ENCODE results near the gene MYL7.

MYL7 gene

GRCh38 chr7:44112231-44112996 is 28.7 kb downstream of the MYL7 start:
- DNase-seq (ENCODE audit: low read depth) = no peak

DNA sequence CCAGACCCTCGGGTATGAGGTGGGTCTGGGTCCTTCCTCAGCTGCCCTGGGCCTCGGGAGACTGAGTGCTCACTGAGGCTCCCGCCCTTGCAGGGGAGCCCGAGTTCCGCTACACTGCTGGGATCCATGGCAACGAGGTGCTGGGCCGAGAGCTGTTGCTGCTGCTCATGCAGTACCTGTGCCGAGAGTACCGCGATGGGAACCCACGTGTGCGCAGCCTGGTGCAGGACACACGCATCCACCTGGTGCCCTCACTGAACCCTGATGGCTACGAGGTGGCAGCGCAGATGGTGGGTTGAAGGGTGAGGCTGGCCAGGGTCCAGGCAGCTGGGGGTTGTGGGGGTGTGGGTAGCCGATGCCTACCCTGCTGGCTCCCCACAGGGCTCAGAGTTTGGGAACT is 29.4 kb downstream of the MYL7 start:
- no peak for DNase-seq (ENCODE audit: low read depth)

DNA sequence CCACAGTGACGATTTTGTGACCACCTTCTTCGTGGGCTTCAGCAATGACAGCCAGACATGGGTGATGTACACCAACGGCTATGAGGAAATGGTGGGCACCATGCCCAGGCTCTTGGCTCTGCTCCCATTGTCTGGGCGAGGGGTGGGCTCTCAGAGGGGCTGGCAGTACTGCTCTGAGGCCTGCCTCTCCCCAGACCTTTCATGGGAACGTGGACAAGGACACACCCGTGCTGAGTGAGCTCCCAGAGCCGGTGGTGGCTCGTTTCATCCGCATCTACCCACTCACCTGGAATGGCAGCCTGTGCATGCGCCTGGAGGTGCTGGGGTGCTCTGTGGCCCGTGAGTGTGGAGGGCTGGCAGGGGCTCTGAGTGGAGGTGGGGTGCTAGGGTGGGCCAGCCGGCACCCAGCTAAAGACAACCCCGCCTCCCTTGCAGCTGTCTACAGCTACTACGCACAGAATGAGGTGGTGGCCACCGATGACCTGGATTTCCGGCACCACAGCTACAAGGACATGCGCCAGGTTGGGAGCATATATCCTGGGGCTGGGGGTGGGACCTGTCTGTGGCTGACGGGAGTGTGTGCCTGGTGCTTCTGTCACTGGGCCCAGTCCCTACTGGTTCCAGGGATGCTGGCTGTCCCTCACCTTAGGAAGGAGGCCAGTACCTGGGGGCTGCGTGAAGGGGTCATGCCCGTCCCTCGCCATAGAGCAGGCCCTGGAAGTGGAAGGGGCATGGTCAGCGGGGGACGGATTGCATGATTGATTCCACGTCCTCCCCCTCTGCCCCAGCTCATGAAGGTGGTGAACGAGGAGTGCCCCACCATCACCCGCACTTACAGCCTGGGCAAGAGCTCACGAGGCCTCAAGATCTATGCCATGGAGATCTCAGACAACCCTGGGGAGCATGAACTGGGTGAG is 30.2 kb downstream of the MYL7 start:
- DNase-seq (ENCODE audit: low read depth) = no peak

GRCh38 chr7:44109991-44110390 is 31.1 kb downstream of the MYL7 start:
- no peak for DNase-seq (ENCODE audit: low read depth)

DNA sequence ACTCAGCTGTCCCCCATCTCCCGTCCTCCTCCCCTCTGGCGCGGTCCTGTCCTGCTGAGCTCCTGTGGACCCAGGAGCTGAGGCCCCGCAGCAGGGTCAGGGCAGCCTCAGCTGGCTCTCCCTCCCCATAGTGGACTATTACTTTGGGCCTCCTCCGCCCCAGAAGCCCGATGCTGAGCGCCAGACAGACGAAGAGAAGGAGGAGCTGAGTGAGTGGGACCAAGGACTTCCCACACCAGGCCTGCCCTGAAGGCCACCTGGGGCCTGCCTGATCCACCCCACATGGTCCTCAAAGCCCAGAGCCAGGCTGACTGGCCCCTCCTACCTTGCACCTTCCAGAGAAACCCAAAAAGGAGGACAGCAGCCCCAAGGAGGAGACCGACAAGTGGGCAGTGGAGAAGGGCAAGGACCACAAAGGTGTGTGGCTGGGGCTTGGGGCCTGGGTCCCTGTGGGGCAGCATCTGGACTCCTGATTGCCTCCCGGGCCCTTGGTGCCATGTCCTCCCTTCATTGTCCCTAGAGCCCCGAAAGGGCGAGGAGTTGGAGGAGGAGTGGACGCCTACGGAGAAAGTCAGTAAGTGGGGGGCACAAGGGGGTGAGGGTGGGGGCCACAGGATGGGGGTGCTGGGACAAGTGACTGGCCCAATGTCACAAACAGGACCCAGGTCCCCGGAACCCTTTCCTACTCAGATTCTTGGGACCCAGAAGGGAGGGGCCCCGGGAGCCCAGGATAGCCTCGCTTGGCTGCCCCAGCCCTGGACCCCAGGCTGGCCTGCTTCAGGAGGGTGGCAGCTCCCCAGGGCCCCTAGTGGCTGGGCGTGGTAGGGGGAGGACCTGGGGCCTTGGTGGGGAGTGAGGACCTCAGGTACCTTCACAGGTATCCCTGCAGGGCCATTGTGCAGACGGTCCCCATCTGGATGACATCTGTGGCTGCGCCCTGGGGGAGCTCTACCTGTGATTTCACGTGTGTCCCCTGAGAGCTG is 32.1 kb downstream of the MYL7 start:
- DNase-seq (ENCODE audit: low read depth) = no peak

- no peak for DNase-seq (ENCODE audit: low read depth)
Measured at GRCh38 chr7:44107961-44108767, 33.0 kb downstream of the MYL7 start.

DNA sequence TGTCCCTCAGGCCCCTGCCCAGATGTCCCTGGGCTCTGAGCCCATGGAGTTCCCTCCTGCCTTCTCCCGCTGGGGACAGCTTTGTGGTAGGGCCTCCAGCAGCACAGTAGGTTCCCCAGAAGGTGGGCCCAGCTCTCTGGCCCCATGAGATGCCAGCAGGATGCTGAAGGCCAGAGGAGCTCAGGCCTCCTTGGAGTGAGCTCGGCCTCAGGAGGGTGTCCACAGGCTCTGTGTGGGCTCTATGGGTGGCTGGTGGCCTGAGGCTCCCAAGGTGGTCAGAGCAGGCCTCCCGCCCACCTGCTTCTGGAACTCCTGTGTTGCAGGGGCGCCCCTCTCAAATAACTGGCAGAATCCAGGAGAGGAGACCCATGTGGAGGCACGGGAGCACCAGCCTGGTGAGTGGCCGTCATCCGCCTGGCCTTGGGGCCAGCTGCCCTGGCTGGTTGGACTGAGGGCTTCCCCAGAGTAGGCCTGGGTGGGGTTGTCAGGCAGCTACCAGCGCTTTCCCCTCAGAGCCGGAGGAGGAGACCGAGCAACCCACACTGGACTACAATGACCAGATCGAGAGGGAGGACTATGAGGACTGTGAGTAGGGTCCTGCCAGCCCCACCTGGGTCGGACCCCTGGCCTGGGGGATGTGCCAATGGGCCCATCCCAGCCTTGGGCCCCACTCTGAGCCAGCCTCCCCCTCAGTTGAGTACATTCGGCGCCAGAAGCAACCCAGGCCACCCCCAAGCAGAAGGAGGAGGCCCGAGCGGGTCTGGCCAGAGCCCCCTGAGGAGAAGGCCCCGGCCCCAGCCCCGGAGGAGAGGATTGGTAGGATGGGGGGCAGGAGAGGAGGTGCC is 33.8 kb downstream of the MYL7 start:
- DNase-seq (ENCODE audit: low read depth) = no peak

DNA sequence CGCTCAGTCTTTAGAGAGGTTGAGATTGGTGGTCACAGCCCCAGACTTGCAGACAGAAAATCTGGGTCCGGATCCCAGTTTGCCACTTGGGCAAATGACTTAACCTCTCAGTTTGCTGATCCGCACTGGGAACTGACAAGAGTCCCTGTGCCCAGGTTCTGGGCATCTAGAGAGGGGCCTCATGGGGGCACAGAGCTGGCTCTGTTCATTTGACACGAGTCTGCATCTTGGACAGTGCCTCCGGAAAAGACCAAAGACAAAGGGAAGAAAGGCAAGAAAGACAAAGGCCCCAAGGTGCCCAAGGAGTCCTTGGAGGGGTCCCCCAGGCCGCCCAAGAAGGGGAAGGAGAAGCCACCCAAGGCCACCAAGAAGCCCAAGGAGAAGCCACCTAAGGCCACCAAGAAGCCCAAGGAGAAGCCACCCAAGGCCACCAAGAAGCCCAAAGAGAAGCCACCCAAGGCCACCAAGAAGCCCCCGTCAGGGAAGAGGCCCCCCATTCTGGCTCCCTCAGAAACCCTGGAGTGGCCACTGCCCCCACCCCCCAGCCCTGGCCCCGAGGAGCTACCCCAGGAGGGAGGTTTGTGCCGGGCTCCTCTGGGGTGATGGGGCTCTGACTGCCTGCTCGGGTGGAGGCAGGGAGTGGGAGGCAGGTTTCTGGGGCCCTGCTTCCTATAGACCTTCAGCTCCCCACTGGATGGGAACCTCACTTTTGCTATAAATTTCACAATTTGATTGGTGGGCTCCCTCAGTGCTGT is 34.6 kb downstream of the MYL7 start:
- DNase-seq (ENCODE audit: low read depth) = no peak

DNA sequence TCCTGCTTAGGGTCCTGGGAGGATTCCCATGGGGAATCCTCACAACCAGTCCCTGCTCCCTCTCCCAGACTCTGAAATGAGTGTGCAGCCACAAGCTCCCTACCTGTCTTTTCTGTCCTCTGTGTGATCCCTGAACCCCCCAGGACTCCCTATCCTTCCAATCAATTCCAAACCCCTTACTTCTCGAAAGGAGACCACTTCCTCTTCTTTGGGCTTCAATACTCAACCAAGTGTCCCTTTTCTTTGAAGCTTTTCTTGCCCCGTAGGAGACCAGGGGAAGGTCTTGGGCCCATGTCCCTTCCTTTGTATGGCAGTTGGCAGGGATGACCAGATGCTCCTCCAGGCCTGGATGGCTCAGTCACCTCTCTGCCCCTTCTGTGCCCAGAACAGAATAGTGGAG is 35.3 kb downstream of the MYL7 start:
- DNase-seq (ENCODE audit: low read depth) = no peak

DNA sequence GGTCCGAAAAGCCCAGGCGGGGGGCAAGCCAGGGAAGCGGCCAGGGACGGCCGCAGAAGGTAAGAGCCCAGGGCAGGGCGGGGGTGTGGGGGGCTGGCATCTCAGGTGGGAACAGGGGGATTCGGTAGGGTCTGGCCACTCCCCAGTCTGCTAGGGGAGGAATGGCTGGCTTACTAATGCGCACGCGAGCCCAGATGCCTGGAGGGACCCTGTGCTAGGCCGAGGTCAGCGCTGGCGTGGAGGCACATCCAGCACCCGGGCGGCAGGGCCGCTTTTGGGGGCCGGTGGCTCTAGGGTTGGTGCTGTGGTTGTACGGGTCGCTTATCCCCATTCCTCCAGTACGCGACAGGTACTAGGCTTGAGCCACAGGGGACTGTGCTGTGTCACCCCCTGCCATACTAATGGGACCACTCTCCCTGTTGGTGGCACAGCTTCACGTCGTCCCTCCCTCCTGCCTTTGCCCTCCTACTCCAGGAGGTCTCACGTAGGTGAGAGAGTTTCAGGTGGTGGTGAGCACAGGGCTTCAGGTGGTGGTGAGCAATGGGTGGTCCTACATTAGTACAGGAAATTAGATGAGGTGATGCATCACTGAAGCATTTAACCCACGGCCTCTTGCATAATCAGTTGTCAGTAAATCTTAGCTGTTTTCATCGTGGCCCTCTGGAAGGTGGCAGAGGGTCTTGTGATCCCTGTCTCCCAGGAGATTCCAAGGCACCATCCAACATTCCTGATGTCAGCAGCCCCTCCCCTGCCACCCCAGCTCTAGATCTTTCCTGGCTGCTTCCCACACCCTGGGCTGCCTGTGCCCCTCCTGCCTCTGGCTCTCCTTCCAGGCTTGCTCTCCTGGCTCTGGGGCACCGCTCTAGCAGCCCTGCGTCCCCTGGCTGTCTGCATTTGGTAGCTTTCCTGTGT is 36.0 kb downstream of the MYL7 start:
- no peak for DNase-seq (ENCODE audit: low read depth)

- no peak for DNase-seq (ENCODE audit: low read depth)
Measured at GRCh38 chr7:44103923-44104859, 36.9 kb downstream of the MYL7 start, which contains the start of gene AEBP1. Gene AEBP1, plus strand, starts transcription at chr7:44104345. Its CDS starts 321 bp downstream, at chr7:44104666.

GRCh38 chr7:44103566-44103922 is 37.6 kb downstream of the MYL7 start:
- DNase-seq (ENCODE audit: low read depth) = no peak

GRCh38 chr7:44102846-44103565 is 38.1 kb downstream of the MYL7 start:
- no peak for DNase-seq (ENCODE audit: low read depth)

DNA sequence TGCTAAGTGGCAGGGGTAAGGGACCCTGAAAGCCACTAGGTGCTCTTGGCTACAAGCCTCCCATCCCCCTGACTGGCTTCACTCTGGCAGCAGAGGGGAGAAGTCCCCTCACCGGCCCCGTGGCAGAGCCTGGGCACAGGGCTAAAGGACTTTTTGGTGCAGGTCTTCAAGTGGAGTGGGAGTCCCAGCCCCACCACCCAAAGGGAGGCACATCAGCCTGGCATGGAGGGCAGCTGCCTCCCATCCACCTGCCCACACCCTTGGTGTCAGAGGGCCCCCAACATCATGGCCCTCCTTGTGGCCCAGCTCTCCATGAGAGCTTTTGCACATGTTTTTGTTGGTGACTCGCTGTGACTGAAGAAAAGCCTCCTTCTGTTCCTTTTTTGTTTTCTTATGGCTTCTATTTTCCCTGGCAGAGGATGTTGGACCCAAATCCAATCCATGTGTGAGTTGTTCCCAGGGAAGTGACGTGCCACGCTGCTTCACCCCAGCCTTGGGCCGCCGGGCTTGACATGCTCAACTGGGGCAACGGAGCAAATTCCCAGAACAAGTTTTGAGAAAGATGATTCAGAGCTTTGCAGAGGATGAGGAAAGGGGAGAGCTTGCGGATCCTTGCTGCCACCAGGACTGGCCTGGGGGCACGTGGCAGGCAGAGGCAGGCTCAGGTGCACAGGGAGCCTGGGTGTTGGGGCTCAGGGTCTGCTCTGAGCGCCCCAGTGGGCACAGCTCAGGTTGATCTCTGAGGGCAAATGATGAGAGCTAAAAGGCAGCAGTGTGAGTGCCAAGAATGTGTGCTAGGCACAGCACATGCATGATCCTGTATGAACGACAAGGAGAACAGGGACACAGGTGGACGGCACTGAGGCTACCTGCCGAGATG is 38.9 kb downstream of the MYL7 start:
- DNase-seq (ENCODE audit: low read depth) = no peak

DNA sequence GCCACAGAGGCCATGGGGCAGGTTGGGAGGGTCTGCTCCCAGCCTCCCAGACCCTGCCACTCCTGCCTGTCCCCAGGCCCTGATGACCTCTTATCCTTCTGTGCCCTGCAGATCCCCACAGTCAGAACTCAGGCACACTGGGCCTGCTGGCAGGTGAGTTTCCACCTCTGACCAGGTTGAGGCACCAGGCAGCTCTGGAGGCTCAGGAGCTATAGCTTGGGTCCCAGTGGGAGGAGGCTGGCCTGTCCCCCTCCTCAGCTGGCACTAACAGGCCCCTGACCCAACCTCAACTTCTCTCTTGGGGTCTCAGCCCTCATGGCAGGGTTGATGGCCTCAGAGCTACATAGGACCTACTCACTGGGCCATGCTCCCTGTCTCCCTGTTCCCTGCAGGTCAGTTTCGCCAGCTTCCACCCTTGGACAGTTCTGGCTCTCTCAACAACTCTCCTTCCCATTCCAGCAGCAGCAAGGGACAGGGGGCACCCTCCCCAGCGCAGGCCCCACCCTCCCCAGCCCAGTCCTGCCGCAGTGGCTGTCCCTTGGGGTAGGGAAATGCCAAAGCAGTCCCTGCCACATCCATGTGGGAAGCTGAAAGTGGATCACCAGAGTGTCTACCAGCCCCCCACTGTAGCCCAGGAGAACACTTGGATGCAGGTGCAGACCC is 39.7 kb downstream of the MYL7 start:
- DNase-seq (ENCODE audit: low read depth) = no peak
